ENCODE measurements around the gene FANCE. TPM values are rescaled to one million over a fixed set of nuclear protein-coding genes. Genes with fewer than 3 reads are reported as not detected.

The FANCE gene
- total and polyA plus RNA-seq, 9 of the 15 experiments (the other 6 are each of a cell fraction or from before 2014, with no cell fraction given) = 5.7 to 30.2 (median 17.0) TPM

GRCh38 chr6:35468980-35469750 is 17.0 kb downstream of the FANCE start (continued):
- no peak for TF ChIP-seq CBX3 (IDR thresholded peaks at IDR 0.05; ENCODE audit: borderline replicate concordance in 1 of 2, low read length in 2 of 2)
- no peak for TF ChIP-seq ZBTB17 (CRISPR knock-in tag; IDR thresholded peaks at IDR 0.05)
- TF ChIP-seq MEIS2 (IDR thresholded peaks at IDR 0.05; ENCODE audit: partially characterized antibody) = no peak
- no peak for TF ChIP-seq ZNF311 (CRISPR knock-in tag; IDR thresholded peaks at IDR 0.05)
- no peak for TF ChIP-seq TCF7 (IDR thresholded peaks at IDR 0.05; ENCODE audit: borderline replicate concordance)
- no peak for TF ChIP-seq FOXK2 (conservative IDR thresholded peaks at IDR 0.05 in 1 of 2, IDR thresholded peaks at IDR 0.05 in 1 of 2; ENCODE audit: low read depth in 2 of 2)
- peak; percentile 11 for TF ChIP-seq POLR2A (conservative IDR thresholded peaks at IDR 0.05)
- TF ChIP-seq, protein P1, sequence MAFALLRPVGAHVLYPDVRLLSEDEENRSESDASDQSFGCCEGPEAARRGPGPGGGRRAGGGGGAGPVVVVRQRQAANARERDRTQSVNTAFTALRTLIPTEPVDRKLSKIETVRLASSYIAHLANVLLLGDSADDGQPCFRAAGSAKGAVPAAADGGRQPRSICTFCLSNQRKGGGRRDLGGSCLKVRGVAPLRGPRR (CRISPR knock-in tag; IDR thresholded peaks at IDR 0.05) = no peak
- no peak for TF ChIP-seq ARID2 (IDR thresholded peaks at IDR 0.05)
- TF ChIP-seq ZNF449 (CRISPR knock-in tag; IDR thresholded peaks at IDR 0.05) = no peak
- no peak for TF ChIP-seq TAL1 (IDR thresholded peaks at IDR 0.05)
- TF ChIP-seq PHF21A (IDR thresholded peaks at IDR 0.05; ENCODE audit: borderline replicate concordance, low read depth) = no peak
- TF ChIP-seq, protein P2, sequence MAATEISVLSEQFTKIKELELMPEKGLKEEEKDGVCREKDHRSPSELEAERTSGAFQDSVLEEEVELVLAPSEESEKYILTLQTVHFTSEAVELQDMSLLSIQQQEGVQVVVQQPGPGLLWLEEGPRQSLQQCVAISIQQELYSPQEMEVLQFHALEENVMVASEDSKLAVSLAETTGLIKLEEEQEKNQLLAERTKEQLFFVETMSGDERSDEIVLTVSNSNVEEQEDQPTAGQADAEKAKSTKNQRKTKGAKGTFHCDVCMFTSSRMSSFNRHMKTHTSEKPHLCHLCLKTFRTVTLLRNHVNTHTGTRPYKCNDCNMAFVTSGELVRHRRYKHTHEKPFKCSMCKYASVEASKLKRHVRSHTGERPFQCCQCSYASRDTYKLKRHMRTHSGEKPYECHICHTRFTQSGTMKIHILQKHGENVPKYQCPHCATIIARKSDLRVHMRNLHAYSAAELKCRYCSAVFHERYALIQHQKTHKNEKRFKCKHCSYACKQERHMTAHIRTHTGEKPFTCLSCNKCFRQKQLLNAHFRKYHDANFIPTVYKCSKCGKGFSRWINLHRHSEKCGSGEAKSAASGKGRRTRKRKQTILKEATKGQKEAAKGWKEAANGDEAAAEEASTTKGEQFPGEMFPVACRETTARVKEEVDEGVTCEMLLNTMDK (IDR thresholded peaks at IDR 0.05; ENCODE audit: borderline replicate concordance, insufficient read depth, low read depth, low read length, poor library complexity, severe bottlenecking) = no peak
- TF ChIP-seq ZNF140 (CRISPR knock-in tag; IDR thresholded peaks at IDR 0.05) = no peak
- TF ChIP-seq PRPF4 (IDR thresholded peaks at IDR 0.05; ENCODE audit: insufficient read depth, low read depth, low read length, poor library complexity, severe bottlenecking) = no peak
- TF ChIP-seq, protein P3, sequence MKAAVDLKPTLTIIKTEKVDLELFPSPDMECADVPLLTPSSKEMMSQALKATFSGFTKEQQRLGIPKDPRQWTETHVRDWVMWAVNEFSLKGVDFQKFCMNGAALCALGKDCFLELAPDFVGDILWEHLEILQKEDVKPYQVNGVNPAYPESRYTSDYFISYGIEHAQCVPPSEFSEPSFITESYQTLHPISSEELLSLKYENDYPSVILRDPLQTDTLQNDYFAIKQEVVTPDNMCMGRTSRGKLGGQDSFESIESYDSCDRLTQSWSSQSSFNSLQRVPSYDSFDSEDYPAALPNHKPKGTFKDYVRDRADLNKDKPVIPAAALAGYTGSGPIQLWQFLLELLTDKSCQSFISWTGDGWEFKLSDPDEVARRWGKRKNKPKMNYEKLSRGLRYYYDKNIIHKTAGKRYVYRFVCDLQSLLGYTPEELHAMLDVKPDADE (conservative IDR thresholded peaks at IDR 0.05; ENCODE audit: control insufficient read depth, low read depth, low read length) = 0 out of 2 replicates have a peak, but pooled peaks have one; percentile 19
- 0 out of 2 replicates have a peak, but pooled peaks have one; percentile 17 for TF ChIP-seq XRCC5 (IDR thresholded peaks at IDR 0.05; ENCODE audit: low read depth, low read length)
- TF ChIP-seq HDAC8 (tag; IDR thresholded peaks at IDR 0.05) = no peak
- TF ChIP-seq NCOA6 (IDR thresholded peaks at IDR 0.05) = no peak
- no peak for TF ChIP-seq ZNF175 (CRISPR knock-in tag; IDR thresholded peaks at IDR 0.05; ENCODE audit: low read depth)
- TF ChIP-seq CTBP1 (IDR thresholded peaks at IDR 0.05; ENCODE audit: borderline replicate concordance) = no peak
- TF ChIP-seq PCBP2 (IDR thresholded peaks at IDR 0.05; ENCODE audit: low read depth, low read length, poor library complexity, severe bottlenecking) = no peak
- peak; percentile 55; the same call in 1 of the 2 replicates for TF ChIP-seq LCOR (CRISPR knock-in tag; IDR thresholded peaks at IDR 0.05)
- TF ChIP-seq NFYB (IDR thresholded peaks at IDR 0.05; ENCODE audit: extremely low read depth, insufficient read length) = no peak
